NCI-H2196 treated with DMSO at 0.1 percent for 48 hours (cell line): ENCODE data around the gene GDF10.

Experiments used
- DNase-seq: peaks from one replicate; lab custom pipeline; 2025; ENCODE audit not compliant: unreplicated experiment; lab: John Stamatoyannopoulos, UW

The GDF10 gene

DNA sequence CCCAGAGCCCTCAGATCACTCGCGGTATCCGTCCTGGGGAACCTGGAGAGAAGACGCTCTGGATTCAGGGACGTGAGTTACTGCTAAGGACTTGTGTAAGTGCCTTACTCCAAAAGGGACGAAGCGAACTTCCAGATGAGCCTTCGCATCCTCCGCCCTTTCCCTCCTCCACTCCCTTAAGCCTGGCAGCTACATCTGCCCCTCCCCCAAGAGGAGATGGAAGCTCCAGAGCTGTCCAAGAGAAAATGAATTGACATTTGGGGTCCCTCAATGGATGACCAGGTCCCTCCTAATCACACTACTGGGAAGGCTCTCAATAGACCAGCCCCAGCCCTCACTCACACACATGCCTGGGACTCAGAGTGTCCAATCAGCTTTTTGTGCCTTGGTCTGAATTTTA, 31.3 kb upstream of the GDF10 start:
- DNase-seq = no peak

DNA sequence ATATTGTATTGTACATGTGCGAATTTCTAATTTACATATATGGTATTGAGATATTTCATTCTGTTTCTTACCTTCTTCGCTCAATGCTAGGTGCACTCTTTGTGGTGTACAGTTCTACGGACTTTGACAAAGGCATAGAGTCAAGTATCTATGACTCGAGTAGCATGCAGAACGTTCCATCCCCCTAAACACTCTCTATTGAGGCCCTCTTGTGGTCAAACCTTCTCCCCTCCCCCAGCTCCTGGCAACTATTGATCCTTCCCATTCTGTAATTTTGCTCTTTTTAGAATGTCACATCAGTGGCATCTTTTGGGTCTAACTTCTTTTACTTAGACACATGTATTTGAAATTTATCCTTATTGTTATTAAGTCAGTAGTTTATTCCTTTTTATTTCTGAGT, 30.7 kb upstream of the GDF10 start:
- no peak for DNase-seq

- DNase-seq = no peak
Measured at GRCh38 chr10:47276071-47276470, 23.9 kb upstream of the GDF10 start.

- DNase-seq = no peak
Measured at GRCh38 chr10:47276576-47277351, 23.2 kb upstream of the GDF10 start.

DNA sequence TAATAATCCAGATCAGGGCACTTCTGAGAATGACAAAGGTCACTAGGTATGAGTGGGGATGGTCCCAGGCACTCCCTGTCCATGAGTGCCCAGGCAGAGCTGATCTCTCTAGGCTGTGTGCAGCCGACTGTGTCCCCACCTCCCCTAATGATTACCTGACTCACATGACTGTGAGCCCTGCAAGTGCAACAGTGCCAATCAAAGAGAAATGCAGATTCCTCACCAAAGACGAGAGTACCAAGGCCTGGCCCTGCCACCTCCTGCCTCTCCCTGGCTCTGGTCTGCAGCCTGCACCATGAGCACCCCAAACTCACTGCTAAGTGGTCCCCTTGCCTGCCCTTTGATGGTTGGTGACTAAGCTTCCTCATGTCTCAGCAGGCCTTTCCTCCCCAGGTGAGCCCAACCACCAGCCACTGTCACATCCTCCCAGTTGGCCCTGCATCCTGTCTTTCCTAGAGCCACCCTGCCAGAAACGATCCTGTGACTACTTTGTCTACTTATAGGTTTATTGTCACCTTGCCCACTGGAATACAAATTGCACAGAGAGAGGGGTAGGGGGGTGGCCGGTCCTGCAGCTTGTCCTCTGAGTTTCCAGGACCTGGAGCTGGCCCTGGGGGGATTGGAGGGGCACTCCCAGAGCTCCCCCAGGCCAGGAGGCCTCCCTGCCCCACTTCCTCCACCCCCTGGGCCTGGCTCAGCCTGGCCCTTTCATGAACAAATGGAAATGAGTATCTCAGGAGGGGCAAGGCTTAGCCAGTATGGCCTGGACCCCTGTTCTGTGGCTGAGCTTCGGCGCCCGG, 22.4 kb upstream of the GDF10 start:
- DNase-seq = no peak

GRCh38 chr10:47278152-47278473, 21.9 kb upstream of the GDF10 start:
- no peak for DNase-seq

- no peak for DNase-seq
Measured at GRCh38 chr10:47278720-47279119, 21.3 kb upstream of the GDF10 start.

- no peak for DNase-seq
Measured at GRCh38 chr10:47279276-47279675, 20.7 kb upstream of the GDF10 start.

DNA sequence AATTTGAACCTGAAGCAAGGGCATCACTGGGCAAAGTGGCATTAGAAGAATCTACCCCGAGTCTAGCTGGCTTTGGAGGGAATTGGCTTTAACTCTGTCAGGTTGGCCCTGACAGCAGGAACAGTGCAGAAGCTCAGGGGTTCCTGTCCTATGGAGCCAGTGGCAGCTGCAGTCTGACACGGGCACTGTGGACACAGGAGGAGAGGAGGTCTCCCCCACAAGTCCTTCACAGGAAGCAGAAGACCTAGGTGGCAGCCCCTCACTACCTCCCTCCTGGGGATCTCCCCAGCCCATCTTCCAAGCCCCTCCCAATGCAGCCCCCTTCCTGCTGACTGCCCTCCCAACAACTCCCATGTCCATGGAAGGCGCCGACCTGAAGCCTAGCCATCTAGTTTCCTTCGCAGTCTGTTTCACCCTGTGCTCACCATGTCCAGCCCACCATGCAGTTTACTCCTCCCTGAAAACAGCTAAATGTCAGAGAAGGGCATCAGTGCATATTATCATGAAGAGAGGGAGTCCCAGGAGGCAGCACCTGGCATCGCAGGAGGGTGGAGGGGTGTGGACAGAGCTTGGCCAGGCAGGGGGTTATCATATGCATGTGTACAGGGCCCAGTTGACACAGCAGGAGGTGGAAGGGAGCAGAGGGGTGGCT, 17.9 kb upstream of the GDF10 start:
- no peak for DNase-seq

GRCh38 chr10:47282657-47283018, 17.4 kb upstream of the GDF10 start:
- no peak for DNase-seq

GRCh38 chr10:47283101-47283630, 16.8 kb upstream of the GDF10 start:
- no peak for DNase-seq

GRCh38 chr10:47283848-47284247, 16.1 kb upstream of the GDF10 start:
- DNase-seq = no peak

- DNase-seq = no peak
Measured at GRCh38 chr10:47285381-47286115, 14.4 kb upstream of the GDF10 start.

DNA sequence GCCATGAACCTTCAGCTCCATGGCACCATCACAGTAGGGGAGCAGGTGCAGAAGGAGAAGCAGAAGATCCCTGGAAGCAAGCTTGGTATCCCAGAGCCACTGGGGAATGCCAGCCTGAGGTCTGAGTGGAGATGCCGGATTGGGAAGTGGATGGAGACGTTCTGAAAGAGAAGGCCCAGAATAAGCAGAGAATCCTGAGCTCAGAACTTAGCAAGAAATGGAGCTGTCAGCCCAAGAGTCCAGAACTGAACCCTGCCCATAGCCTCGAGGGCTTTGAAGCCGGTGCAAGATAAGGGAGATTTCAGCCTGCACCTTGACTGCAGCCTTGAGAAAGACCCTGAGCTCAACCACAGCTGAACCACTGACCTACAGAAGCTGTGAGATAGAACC, 13.9 kb upstream of the GDF10 start:
- DNase-seq = no peak

GRCh38 chr10:47286591-47287315, 13.2 kb upstream of the GDF10 start:
- DNase-seq = no peak

GRCh38 chr10:47287365-47287802, 12.6 kb upstream of the GDF10 start:
- no peak for DNase-seq

- DNase-seq = no peak
Measured at GRCh38 chr10:47287805-47288204, 12.2 kb upstream of the GDF10 start.

DNA sequence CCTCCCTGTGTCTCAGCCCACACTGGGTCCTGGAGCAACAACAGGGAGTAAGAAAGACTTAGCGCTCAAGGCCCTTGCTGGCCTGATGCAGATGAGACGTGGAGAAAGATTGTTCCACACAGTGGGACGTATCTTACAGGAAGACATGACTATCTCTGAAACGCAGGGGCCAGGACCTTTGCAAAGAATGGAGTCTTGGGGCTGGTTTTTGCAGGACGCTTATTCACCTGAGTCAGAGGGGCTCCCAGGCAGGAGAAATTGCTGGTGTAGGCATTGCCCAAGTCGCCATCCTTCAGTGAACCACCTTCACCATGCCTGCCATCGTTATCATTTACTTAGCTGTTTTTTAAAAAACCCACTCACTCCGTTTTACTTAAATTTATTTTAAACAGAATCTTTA, 11.8 kb upstream of the GDF10 start:
- no peak for DNase-seq

DNA sequence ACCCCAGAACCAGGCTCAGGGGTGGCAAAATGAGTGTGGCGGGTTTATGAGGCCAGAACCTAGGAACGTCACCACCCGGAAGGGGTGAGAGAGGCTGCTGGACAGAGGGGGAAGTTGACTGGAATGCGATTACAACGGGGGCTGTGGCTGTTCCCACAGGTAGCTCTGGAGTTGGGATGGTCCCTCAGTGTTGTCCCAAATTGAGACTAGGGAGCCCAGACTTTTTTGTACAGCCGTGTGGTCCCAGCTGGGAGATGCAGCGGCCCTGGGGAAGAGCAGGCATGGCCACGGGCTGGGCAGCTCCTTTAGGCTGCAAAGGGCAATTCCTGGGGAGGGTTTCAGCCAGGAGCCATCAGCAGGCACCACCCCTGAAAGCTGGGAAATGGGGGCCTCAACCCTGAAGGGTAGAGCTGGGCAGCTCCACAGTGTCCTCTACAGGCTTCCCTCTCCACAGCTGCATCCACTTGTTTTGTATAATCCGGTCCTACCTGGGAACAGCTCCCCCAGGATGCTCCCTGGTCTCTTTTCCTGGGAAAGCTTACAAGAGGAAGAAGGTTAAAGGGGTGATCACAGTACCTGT, 11.0 kb upstream of the GDF10 start:
- DNase-seq = no peak

- DNase-seq = no peak
Measured at GRCh38 chr10:47289921-47290320, 10.1 kb upstream of the GDF10 start.
